ENCODE data around the gene BRD7. TPM values are rescaled to one million over a fixed set of nuclear protein-coding genes. Genes with fewer than 3 reads are reported as not detected.

BRD7 gene
- total and polyA plus RNA-seq, 2 donors (not counting 3 experiments of a cell fraction or from before 2014, with no cell fraction given), result 17.1 to 69.1 TPM

DNA sequence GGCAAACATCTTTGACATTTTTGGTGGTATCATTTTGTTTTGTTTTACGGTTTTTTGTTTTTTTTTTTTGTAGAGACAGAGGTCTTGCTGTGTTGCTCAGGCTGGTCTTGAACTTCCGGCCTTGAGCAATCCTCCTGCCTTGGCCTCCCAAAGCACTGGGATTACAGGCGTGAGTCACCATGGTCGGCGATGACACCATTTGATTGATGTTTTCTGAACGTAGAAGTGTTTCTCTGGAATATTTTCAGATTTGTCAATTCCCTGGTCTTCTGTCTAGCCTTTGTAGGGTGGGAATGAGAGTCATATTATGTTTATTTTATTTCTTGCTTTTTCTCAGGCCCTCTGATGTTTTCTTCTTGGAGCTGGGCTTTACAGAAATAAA is 32.2 kb upstream of the BRD7 start:
- FAIRE-seq (no peak), DNase-seq (ENCODE audit: low read depth, low spot score) (no peak)
- Histone ChIP-seq H3K4me1 (ENCODE audit: control insufficient read depth, extremely low read depth, insufficient read depth, low read length) (no peaks in the 10 kb centered on the region), H3K27me3 (ENCODE audit: control insufficient read depth in 2 of 2, insufficient read depth in 2 of 2, low read length in 2 of 2) (no peaks in the 10 kb centered on the region), H3K36me3 (ENCODE audit: control insufficient read depth in 2 of 2, extremely low read depth in 1 of 2, insufficient read depth in 2 of 2, low read length in 2 of 2) (no peaks in the 10 kb centered on the region), H3K79me2 (ENCODE audit: control insufficient read depth, insufficient read depth, low read length) (no peaks in the 10 kb centered on the region), H3K9me3 (replicated peaks; ENCODE audit: control insufficient read depth, insufficient read depth, low read length) (no peaks in the 10 kb centered on the region), H3K4me3 (replicated peaks in 1 of 3; ENCODE audit: insufficient read depth in 1 of 3, low read depth in 1 of 3, low read length in 3 of 3) (no peak overlapping the region), H3K27ac (ENCODE audit: insufficient read depth, low read depth, low read length) (no peak overlapping the region), H3K9me1 (replicated peaks; ENCODE audit: control insufficient read depth, extremely low read depth, insufficient read depth, low read length) (no peaks in the 10 kb centered on the region), H2AFZ (ENCODE audit: low read depth, low read length) (no peak overlapping the region), H3K9ac (replicated peaks; ENCODE audit: extremely low read depth, insufficient read depth, low read length) (no peak overlapping the region), H4K20me1 (replicated peaks; ENCODE audit: control insufficient read depth, extremely low read depth, insufficient read depth, low read length) (no peaks in the 10 kb centered on the region), H3K4me2 (ENCODE audit: insufficient read depth, low read length) (no peak overlapping the region)
- dilution Hi-C loops (cut with MboI; ENCODE audit: extremely low pct_ligation_motif_present, low sequenced_read_pairs) (no loop called here), intact Hi-C loops (cut with micrococcal nuclease) (no loop called here)
- no peak for TF ChIP-seq GATA2 (IDR thresholded peaks at IDR 0.05; ENCODE audit: insufficient read depth, insufficient read length, low read depth, low read length)
- no peak for TF ChIP-seq POLR2A (IDR thresholded peaks at IDR 0.05; ENCODE audit: low read depth, low read length)
- no peak for TF ChIP-seq CTCF (IDR thresholded peaks at IDR 0.05; ENCODE audit: extremely low read depth in 1 of 2, insufficient read depth in 1 of 2, low read depth in 1 of 2, low read length in 2 of 2)
- TF ChIP-seq FOS (IDR thresholded peaks at IDR 0.05; ENCODE audit: borderline replicate concordance, insufficient read depth, low read length), result no peak
- no peak for TF ChIP-seq EZH2 (IDR thresholded peaks at IDR 0.05; ENCODE audit: borderline replicate concordance, low read depth, low read length, severe bottlenecking)
- no peak for TF ChIP-seq POLR2AphosphoS5 (IDR thresholded peaks at IDR 0.05; ENCODE audit: insufficient read depth, low read depth, low read length)
- TF ChIP-seq MYC (IDR thresholded peaks at IDR 0.05; ENCODE audit: low read depth, low read length), result no peak
- TF ChIP-seq, protein P1, sequence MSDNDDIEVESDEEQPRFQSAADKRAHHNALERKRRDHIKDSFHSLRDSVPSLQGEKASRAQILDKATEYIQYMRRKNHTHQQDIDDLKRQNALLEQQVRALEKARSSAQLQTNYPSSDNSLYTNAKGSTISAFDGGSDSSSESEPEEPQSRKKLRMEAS (IDR thresholded peaks at IDR 0.05; ENCODE audit: insufficient read depth, insufficient read length), result no peak
- TF ChIP-seq JUN (IDR thresholded peaks at IDR 0.05; ENCODE audit: borderline replicate concordance, insufficient read depth, insufficient read length, low read depth), result no peak
- no TSS peak for BruUV-seq (replicated peaks)
- ChIA-PET CTCF (no interaction called here), POLR2A (no interaction called here)
